GM12878 (cell line): ENCODE measurements around the gene HMX2. TPM values are rescaled to one million over a fixed set of nuclear protein-coding genes. Genes with fewer than 3 reads are reported as not detected.

Experiments used
- ATAC-seq: fragments of 200-7000 bp; cut with Tn5 transposase; 3 replicates; pipeline ENCODE4 v1.9.1; 2020; ENCODE audit warnings: mild to moderate bottlenecking, moderate library complexity
- BruUV-seq: library from RNA; stranded (reverse); fragments of 400-500 nt; replicated peaks from 2 replicates; lab custom pipeline; 2021; lab: Mats Ljungman, UMichigan
- CTCF ChIA-PET: fragments of 300-600 bp; sonication (Branson Sonifier 250); formaldehyde crosslinking; extraction: SDS; loops from one replicate; lab custom pipeline; 2021; ENCODE audit warnings: inconsistent platforms; lab: Yijun Ruan, JAX
- POLR2A ChIA-PET: fragments of 350-600 bp; formaldehyde crosslinking; extraction: SDS; loops from one replicate; lab custom pipeline; 2021; ENCODE audit warnings: inconsistent platforms; lab: Charles Lee
- RAD21 ChIA-PET: fragments of 300-600 bp; sonication (Branson Sonifier 250); formaldehyde crosslinking; loops from one replicate; lab custom pipeline; 2023; ENCODE audit warnings: antibody characterized with exemption; ENCODE audit not compliant: unreplicated experiment; lab: Charles Lee
- SMC1A ChIA-PET: fragments of 300-600 bp; sonication (Branson Sonifier 250); formaldehyde crosslinking; loops from one replicate; lab custom pipeline; 2023; ENCODE audit not compliant: unreplicated experiment, uncharacterized antibody; lab: Charles Lee
- DNase-seq: peaks from one replicate; pipeline ENCODE4 v3.0.0-alpha.2; 2011; ENCODE audit warnings: low read depth, low spot score
- FAIRE-seq: peaks from 3 replicates; lab custom pipeline; 2011; peaks lifted over from hg19 to GRCh38; lab: Jason Lieb, UNC
- H2AFZ ChIP-seq: 2 replicates; pipeline ENCODE4 v1.6.0; 2011; ENCODE audit warnings: low read depth, low read length, control low read depth; ENCODE audit not compliant: control insufficient read depth
- H3K27ac ChIP-seq: 2 replicates; pipeline ENCODE4 v1.5.1; 2011; ENCODE audit warnings: control low read depth; ENCODE audit not compliant: control insufficient read depth, insufficient read depth
- H3K27me3 ChIP-seq, 2 experiments: replicated peaks in 1 of 2; 2 replicates each; pipeline versions ENCODE4 v1.6.0 to v1.6.1; 2011; ENCODE audit warnings: low read length in 1 of 2; ENCODE audit not compliant: control insufficient read depth in 2 of 2, insufficient read depth in 2 of 2
- H3K36me3 ChIP-seq, 2 experiments: 2 replicates each; pipeline ENCODE4 v1.5.1; 2011; ENCODE audit warnings: low read length in 1 of 2; ENCODE audit not compliant: control insufficient read depth in 2 of 2, insufficient read depth in 2 of 2
- H3K4me1 ChIP-seq: 2 replicates; pipeline ENCODE4 v1.6.1; 2011; ENCODE audit warnings: mild to moderate bottlenecking, low read length, moderate library complexity, mixed read lengths; ENCODE audit not compliant: control insufficient read depth, insufficient read depth
- H3K4me2 ChIP-seq: 2 replicates; pipeline ENCODE4 v1.6.0; 2011; ENCODE audit warnings: control low read depth; ENCODE audit not compliant: control insufficient read depth, insufficient read depth
- H3K4me3 ChIP-seq: fragments of 200-600 bp; sonication (generic); 2 replicates; pipeline ENCODE4 v1.5.1; 2016
- H3K79me2 ChIP-seq: 2 replicates; pipeline ENCODE4 v1.6.0; 2011; ENCODE audit warnings: low read length; ENCODE audit not compliant: control insufficient read depth, insufficient read depth
- H3K9ac ChIP-seq: 2 replicates; pipeline ENCODE4 v1.8.0; 2011; ENCODE audit warnings: low read length, control low read depth, mixed read lengths; ENCODE audit not compliant: control insufficient read depth, insufficient read depth
- H3K9me3 ChIP-seq: replicated peaks from 3 replicates; pipeline ENCODE4 v1.5.1; 2011; ENCODE audit warnings: mild to moderate bottlenecking, low read length; ENCODE audit not compliant: control insufficient read depth, insufficient read depth
- H4K20me1 ChIP-seq: 2 replicates; pipeline ENCODE4 v1.6.0; 2011; ENCODE audit not compliant: control insufficient read depth, insufficient read depth
- E4F1 ChIP-seq: fragments of 450-650 bp; IDR thresholded peaks from 2 replicates; pipeline ENCODE4 v1.6.1; 2018; ENCODE audit warnings: borderline replicate concordance, mild to moderate bottlenecking; ENCODE audit not compliant: partially characterized antibody
- EED ChIP-seq: sonication (generic); IDR thresholded peaks from 2 replicates; pipeline ENCODE4 v1.6.1; 2016; ENCODE audit warnings: antibody characterized with exemption, low read depth
- IRF5 ChIP-seq: fragments of 450-650 bp; IDR thresholded peaks from 2 replicates; pipeline ENCODE4 v1.6.1; 2017; ENCODE audit warnings: borderline replicate concordance
- KAT2A ChIP-seq: conservative IDR thresholded peaks from 2 replicates; pipeline ENCODE4 v1.6.1; 2011; ENCODE audit warnings: low read depth, low read length; ENCODE audit not compliant: control insufficient read depth
- MYB ChIP-seq: fragments of 150-350 bp; IDR thresholded peaks from 2 replicates; pipeline ENCODE4 v1.6.1; 2014; ENCODE audit warnings: mild to moderate bottlenecking, low read depth, low read length, borderline replicate concordance
- MYC ChIP-seq: IDR thresholded peaks from 2 replicates; pipeline ENCODE4 v1.6.1; 2011; ENCODE audit warnings: mild to moderate bottlenecking, low read length, moderate library complexity, inconsistent platforms; ENCODE audit not compliant: insufficient read depth, insufficient replicate concordance, insufficient read length, severe bottlenecking
- NFYA ChIP-seq: IDR thresholded peaks from 2 replicates; pipeline ENCODE4 v1.6.1; 2011; ENCODE audit warnings: low read depth, mild to moderate bottlenecking, low read length, improper control_type of control experiment, borderline replicate concordance
- NR2F1 ChIP-seq: fragments of 450-650 bp; conservative IDR thresholded peaks from 2 replicates; pipeline ENCODE4 v1.6.1; 2017; ENCODE audit warnings: mild to moderate bottlenecking
- SP1 ChIP-seq: IDR thresholded peaks from one replicate; pipeline ENCODE4 v1.6.1; 2011; ENCODE audit warnings: low read depth, low read length
- ZNF217 ChIP-seq: fragments of 450-650 bp; IDR thresholded peaks from 2 replicates; pipeline ENCODE4 v1.6.1; 2017; ENCODE audit warnings: antibody characterized with exemption, mild to moderate bottlenecking
- ZNF622 ChIP-seq: fragments of 450-650 bp; IDR thresholded peaks from 2 replicates; pipeline ENCODE4 v1.6.1; 2017; ENCODE audit warnings: mild to moderate bottlenecking, inconsistent platforms
- WGBS: methylation state at CpG from one replicate; pipeline ENCODE4 v1.1.6; 2016; ENCODE audit warnings: low lambda C conversion rate; ENCODE audit not compliant: insufficient replicate concordance, insufficient coverage; ENCODE audit errors: missing lambda C conversion rate; 5-methylcytosine and 5-hydroxymethylcytosine counted together
- in situ Hi-C: fragments of 300-500 bp; cut with MboI; formaldehyde crosslinking; loops from 9 replicates; pipeline ENCODE4 v1.14.3; 2018; ENCODE audit warnings: mixed read lengths
- intact Hi-C: fragments of 100-400 bp; cut with micrococcal nuclease; formaldehyde crosslinking; loops from one replicate; pipeline ENCODE4 v1.14.2; 2022; ENCODE audit not compliant: unreplicated experiment
- polyA plus RNA-seq, 11 experiments: library from polyadenylated mRNA; depleted of rRNA in 4 of 11; unstranded in 6 of 11; stranded (reverse) in 5 of 11; fragments of >200 nt; fragmentation: Nextera tagmentation in 4 of 11; fragmentation: Illumina TruSeq in 1 of 11; extraction: Ambion mirVana in 4 of 11; extraction: Trizol in 1 of 11; gene quantifications; 1 replicate in 1 of 11; 2 replicates in 10 of 11; pipeline versions ENCODE4 v1.2.1 to v1.2.3, GENCODE V29; 2011 to 2016; ENCODE audit warnings: inconsistent platforms in 2 of 11, missing spikeins in 2 of 11, low read depth in 1 of 11
- total RNA-seq, 4 experiments: library from RNA; depleted of rRNA in 3 of 4; stranded (reverse); fragments of >200 nt in 3 of 4; fragmentation: Illumina TruSeq in 1 of 4; extraction: Trizol in 1 of 4; gene quantifications; 2 replicates each; pipeline versions ENCODE4 v1.2.1 to v1.2.3, GENCODE V29; 2013 to 2021

Gene HMX2
- total and polyA plus RNA-seq, 10 of the 15 experiments (the other 5 are each of a cell fraction or from before 2014, with no cell fraction given) = 1.4 to 31.3 (median 16.8) TPM; not detected in 1

- in situ Hi-C loops = no loop called here
- WGBS = 17% methylated on average over 7 of the region's 7 CpGs
- ChIA-PET CTCF (no interaction called here), SMC1A (no interaction called here)
- H3K27ac ChIP-seq = no peak overlapping the region
- no TSS peak for BruUV-seq
- no peak for FAIRE-seq
- no peaks in the 10 kb centered on the region for H4K20me1 ChIP-seq
- no peak overlapping the region for H3K4me2 ChIP-seq
- TF ChIP-seq NFYA (no peak), IRF5 (no peak), KAT2A (no peak), ZNF217 (no peak), NR2F1 (no peak), ZNF622 (no peak), SP1 (no peak), MYB (no peak), E4F1 (no peak), EED (no peak), MYC (no peak)
- TF ChIP-seq, all 136 proteins: peak for 0
- H3K27me3 ChIP-seq = no peaks in the 10 kb centered on the region; a peak in 2 of 4 replicates
- H3K36me3 ChIP-seq = no peaks in the 10 kb centered on the region
- no peaks in the 10 kb centered on the region for H3K4me1 ChIP-seq
- no peaks in the 10 kb centered on the region for H3K79me2 ChIP-seq
- no peak overlapping the region for H3K4me3 ChIP-seq
- ATAC-seq (no peak), DNase-seq (no peak)
- intact Hi-C loops = no loop called here
- H2AFZ ChIP-seq = no peak overlapping the region
- POLR2A ChIA-PET = no interaction called here
- H3K9ac ChIP-seq = no peak overlapping the region
- RAD21 ChIA-PET = no interaction called here
- H3K9me3 ChIP-seq = no peaks in the 10 kb centered on the region; the same call in 2 of the 3 replicates
Observed at GRCh38 chr10:123100030-123100762, 47.7 kb upstream of the HMX2 start.
